ENCODE data around the gene LIMCH1.
A peak's percentile ranks its signal among the peaks of the same experiment; 100 is the strongest.
"Not testable (repeated sequence)": the region's sequence is repeated elsewhere in the genome, so short reads cannot be mapped to it uniquely, and the experiment has no call there.

LIMCH1 gene

DNA sequence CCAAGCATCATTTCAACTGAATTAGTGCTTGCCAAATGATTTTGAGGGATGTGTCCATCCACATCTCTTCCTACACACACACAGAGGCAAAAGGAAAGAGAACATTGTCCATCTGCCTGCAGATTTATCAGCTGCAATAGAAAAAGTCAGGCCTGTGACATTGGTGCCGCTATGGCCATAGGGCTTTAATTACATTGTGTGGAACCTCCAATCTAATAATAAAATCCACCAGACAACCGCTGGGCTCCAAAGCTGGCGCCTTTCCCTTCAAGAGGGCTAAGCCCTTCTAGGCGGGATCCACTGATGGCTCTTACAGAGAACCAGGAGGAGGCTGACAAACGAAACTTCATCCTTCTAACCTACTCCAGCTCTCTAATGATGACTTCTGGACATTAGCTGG, 150.0 kb downstream of the LIMCH1 start:
- DNase-seq, result no peak

DNA sequence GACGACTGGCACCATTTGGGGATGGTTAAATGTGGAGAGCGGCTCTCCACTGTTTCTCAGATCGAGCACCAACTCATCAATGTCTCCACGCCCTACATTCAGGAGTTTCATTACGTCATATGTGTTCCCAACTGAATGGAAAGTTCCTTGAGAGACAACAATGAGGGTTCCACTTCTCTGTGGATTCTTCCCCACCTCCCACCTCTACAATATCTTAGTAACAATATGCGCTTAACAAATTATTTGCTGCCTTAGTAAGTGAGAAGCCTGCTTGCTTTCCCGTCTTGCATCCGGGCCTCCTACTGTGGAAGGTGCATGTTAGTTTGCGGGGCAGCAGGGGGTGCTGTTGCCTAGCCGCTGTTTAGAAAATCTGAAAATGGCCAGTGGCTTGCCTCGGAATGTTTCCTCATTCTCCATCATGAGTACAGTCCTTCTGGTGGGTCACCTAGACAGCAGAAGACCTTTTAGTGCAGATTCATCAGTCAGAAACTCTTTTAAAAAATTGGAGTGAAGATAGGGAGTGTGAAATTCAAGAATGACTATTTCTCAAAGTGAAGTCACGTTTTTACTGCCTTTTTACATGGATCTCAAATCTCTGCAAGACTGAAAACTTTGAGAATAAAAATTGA, 154.9 kb downstream of the LIMCH1 start:
- DNase-seq, result peak; percentile 51

DNA sequence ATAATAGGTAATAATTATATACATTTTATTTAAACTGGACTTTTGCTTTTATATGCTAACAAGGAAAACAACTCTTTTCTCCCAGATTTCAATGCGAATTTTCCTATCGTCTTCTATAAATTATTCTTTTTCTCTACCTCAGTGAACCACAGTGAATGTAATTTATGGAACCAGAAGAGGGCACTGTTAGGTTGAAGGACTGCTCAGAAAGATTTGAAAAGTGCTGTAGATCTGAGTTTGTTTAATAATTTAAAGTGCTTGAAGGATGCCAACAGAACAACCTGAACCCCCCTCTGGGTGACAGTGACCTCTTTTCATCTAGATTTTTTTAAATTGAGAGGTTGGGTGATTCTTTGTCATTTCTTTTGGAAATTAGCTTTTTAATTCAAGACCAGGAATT, 155.7 kb downstream of the LIMCH1 start:
- DNase-seq, result peak; percentile 22

DNA sequence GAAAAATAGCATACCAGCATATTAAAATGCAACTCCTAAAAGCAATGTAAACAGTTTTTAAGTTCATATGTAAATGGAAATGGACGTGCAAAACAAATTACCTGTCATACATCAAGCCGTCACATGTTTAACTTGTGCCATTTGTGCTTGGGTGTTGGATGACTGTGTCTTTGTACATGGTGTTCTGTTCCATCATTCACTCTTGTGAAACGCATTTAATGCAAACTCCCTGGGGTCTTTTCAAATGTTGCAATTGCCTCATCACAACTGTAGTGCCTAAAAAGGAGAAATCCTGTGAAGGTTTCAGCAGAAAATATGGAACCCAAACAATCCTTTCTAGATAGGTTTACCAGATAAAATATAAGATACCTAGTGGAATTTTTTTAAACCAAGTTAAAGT, 158.2 kb downstream of the LIMCH1 start:
- DNase-seq, result no peak

DNA sequence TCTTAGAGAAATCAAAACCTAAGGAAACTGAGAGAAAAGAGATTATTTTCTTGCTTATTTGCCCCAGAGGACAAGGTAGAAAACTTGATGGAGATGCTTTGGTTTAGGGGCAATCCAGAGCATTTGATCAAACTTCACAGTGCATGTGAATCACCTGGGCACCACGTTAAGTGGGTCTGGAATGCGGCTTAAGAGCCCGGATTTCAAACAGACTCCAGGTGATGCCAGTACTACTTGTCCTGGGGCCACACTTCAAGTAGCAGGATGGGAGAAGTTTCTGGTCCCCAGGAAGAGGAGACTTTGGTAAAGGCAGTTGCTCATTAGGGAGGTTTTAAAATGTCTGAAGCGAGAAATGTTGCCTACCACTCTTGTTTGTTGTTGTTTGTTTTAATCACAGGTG, 158.8 kb downstream of the LIMCH1 start:
- no peak for DNase-seq

DNA sequence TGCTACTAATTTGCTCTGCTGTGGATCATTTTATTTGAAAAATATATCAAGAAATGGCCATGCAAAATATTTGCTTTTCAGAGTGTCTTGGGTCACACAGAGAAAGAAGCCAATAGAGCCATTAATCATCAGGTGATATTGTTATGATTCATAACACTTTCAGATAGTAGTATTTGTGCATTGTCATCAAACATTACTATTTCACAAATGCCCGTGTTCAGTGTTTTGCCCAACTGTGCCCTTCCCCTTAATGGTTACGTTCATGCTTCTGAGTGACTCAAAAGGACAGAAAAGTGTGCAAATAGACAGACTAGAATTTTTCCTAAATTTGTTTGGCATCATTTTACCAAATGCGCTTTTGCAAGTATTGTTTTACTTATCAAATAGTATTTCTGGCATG, 164.0 kb downstream of the LIMCH1 start:
- DNase-seq, result no peak

DNA sequence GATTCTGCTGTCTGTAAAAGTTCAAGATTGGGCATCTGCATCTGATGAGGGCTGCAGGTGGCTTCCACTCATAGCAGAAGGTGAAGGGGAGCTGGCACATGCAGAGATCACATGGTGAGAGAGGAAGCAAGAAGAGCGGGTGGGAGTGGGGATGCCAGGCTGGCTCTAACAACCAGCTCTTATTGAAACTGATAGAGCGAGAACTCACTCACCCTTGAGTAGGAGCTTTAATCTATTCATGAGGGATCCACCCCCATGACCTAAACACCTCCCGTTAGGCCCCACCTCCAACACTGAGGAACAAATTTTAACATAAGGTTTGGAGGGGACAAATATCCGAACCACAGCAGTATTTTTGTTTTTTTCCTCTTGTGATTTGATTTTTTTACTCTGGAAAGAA, 164.8 kb downstream of the LIMCH1 start:
- no peak for DNase-seq

DNA sequence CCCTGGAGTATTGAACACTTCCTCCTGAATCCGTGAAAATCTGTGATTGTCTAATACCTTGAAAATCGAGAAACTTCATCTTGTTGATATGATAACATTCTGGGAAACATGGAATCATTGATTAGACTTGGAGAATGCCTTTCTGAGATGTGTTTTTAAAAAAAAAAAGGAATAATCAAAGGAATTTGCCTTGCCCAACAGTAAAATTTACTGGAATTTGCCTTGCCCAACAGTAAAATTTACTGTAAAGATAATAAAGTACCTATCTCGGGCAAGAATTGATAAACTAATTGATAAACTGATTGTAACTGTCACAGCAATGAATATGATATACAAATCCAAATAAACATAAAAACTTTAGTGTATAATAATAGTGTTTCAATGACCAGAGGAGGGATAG, 165.8 kb downstream of the LIMCH1 start:
- no peak for DNase-seq

DNA sequence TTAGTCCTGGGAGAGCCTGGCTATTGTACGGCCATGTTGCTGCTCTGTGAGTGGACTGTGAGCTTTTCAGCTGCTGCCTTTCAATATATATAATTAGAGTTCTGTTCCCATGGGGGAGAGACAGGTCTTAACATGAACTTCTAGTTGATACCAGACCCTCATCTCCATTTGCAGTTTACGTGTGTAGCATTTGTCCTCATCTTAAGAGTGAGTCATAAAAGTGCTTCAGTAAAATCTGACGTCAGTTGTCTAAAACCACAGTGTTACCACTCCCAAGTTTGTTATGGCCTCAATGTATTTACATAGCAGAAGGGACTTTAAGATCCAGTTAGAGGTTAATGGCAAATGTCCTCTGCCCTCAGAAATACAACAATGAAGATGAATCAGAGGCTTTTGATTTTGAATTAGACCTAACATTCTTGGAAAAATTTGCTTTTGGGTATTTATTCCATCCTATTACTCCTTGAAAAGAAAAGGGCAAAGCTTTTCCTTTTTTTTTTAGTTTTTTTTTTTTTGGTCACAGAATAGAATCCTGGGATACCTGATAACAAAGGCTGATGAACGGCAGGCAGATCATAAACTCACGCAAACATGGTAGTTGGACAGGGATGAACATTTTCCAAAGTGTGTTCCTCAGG, 172.0 kb downstream of the LIMCH1 start:
- peak; percentile 60 for DNase-seq

DNA sequence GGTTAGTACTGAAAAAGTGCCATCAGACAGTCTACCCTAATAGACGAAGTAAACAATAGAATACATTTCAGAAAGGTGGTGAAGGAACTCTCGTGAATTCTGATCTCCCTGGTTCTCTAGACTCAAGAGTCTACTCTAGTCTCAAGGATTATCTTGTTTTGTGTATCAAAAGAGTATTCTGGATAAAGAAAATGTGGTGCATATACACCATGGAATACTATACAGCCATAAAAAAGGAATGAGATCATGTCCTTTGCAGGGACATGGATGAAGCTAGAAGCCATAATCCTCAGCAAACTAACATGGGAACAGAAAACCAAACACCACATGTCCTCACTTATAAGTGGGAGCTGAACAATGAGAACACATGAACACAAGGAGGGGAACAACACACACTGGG, 173.7 kb downstream of the LIMCH1 start:
- DNase-seq, result not testable (repeated sequence)

DNA sequence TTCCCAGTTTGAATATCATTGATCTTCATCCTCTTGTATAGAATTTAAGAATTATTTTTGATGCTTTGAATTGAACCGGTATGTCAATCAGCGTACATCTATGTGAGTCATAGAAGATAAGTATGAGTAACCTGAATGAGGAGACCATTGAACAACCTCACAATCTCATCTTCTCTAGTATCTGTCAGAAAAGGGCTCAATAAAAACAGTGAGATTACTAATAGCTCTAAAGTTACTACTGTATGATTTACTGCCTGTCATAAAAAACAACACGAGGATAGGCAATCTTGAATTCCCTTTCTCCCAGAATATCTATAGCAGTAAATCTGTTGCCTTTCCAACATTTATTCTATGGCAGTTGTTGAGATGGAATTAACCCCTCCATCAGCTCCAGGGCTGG, 174.5 kb downstream of the LIMCH1 start:
- no peak for DNase-seq

DNA sequence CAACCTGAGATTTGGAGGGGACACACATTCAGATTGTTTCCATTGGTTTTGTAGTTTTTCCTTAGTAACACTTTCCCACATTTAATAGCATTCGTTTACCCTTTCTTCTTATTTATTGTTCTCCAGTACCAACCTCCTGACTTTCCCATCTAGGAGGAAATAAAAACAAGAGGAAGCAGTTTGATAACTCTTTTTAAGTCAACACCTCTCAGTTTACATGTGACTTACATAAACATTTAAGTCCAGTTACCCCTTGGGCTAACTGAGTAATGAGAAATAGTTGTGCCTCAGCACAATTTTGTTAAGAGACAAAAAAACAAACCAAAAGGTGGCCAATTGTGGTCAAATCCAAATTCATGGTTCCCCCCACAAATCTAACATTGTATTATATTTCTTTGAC, 175.8 kb downstream of the LIMCH1 start:
- DNase-seq, result no peak

DNA sequence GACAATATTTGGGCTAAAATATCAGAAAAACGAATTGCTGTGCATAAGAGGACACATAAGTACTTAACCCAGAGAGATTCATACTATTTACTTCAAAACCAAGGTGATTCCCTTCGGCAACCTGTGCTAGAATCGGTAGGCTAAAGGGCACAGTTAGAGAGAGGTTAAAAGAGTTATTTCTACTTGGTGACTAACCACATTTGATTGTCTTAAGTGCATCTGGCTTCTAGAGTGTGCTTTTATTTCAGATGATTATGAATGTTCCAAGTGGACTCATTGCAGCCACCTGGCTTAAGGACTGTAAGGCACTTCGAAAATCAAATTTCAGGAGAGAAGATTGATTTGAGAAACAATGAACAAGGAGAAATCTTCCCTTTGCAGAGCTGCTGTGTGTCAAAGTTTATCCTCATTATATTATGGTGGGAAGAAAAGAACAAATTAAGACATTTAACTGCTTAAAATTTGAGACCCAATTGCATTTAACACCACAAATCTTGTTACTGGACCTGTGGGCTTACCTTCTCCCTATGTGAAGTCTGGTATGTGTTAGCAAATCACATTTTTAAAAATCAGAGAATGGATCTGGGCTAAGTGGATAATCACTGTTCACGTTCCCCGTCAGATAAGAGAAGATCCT, 176.5 kb downstream of the LIMCH1 start:
- DNase-seq, result no peak

DNA sequence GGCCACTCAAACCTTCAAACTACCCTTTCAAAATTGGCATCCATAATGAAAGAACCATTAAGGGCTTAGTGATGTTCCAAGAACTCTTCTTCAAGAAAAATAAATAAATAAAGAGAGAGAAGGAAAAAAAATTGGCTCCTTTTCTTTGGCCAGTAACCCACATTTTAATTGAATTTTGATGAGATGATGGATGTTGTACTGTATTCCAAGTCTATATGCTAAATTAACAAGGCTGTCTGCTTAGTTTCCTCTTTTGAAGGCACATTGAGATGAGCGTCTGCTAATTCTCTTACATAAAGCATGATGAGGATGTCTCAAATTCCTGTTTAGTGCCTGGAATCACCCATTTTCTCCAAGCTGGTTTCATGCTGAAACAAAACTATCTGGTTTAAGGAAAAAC, 177.2 kb downstream of the LIMCH1 start:
- no peak for DNase-seq

DNA sequence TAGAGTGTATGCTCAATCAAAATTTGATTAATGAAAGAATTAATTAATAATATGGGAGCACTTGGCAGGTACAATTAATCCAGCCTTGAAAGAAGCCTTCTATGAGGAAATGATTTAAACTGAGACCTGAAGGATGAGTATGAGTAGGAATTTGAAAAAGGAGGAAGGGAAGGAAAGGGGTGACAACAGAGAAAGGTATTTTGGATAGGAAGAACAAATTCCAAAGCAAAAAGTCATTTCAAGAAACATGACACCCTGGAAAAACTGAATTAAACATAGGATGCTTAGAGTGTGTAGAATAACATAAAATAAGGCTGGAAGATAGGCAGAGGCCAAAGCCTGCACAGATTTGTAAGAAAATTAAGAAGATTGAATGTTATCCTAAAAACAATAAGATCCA, 180.9 kb downstream of the LIMCH1 start:
- peak; percentile 75 for DNase-seq

DNA sequence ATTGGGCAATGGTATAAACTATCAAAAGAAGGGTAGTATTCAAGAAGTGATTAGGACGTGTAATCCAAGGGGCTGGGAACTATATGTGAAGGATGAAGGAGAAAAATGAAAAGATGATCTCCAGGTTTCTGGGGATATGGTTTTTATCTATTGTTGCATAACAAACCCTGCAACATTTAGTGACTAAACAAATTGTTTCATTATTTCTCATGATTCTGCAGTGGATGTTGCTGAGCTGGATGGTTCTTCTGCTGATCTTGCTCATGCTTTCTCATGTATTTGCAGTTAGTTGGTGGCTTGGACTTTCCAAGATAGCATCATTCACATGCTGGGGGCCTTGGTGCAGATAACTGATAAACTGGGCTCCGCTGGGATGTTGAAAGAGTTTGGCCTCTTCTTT, 181.5 kb downstream of the LIMCH1 start:
- peak; percentile 44 for DNase-seq

DNA sequence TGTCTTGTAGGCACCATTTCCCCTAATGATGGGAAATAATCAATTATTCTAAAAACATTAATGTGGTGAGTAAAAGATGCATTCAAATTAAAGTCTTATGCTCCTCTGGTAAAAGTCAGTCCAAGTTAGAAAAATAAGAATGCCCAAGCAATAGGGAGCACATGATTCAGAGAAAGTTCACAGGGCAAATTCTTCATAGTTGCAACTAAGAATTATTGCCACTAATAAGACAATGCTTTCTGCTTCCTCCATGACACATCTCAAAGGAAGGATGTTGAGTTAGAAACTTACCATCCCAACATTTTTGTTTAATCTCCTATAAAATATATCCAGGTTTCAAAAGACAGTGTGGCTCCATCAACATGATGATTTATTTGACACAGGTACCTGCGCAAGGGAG, 184.2 kb downstream of the LIMCH1 start:
- DNase-seq, result no peak

DNA sequence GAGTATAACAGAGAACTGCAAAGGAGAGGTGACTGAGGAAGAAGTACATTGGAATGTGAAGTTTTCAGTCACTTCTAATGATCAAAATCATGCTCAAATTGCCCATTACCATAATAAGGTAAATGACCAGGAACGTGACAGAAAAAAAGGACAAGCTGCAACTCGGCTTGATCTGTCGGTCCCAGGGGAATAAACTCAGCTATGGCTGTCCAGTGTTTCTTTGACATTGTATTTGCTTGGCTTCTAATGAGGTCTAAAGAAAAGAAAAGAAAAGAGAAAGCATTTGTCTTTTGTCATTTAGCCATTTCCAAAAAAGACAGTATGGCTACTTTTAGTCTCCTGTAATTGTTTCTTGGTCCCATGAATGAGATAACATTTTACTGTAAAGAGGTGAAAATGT, 185.3 kb downstream of the LIMCH1 start:
- no peak for DNase-seq

DNA sequence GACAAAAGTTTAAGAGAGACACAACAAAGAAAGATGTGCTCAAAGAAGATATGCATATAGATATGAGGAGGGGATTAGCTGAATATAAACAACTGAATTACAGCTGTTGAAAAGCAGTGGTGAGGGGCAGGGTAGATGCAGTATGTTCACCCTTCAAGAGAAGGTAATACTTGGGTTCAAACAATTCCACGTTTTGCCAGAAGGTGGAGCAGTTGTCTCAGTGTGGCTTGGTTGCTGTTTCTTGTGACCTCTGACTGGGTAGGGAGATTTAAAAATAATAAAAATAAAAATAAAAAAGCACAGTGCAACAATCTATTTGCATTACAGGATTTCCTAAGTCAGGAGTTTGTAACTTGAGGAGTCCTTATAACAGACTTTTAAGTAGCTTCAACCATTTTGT, 187.3 kb downstream of the LIMCH1 start:
- DNase-seq, result no peak

DNA sequence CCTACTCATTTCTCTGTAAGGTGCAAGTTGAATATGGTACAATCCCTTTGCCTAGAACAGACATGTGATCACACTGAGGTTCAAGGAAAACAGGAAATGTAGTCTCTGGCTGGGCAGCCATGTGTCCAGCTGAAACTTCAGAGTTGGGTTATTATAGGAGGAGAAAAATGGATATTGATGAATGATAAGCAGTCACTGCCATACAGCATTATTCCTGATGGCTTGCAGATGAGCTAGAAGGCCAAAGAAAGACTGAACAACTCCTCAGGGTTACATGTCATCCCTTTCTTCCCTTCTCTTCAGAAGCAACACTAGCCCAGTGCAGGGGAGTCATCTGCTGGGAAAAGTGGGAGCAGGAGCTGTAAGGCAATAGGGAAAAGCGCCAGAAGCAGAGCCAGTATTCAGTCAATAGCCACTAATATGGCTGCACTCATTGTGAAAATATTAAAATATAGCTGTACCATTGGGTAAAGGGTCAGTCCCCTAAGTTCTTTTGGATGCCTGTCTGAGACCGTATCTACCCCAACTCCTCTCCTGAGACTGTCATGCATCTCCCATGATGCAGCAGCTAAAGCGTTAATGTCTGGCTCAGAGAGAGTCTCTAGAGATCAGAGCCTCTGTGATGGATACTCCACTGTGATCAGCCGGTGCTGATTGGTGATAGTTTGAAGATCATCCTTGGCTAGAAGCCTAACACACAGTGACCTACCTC, 190.1 kb downstream of the LIMCH1 start:
- no peak for DNase-seq

DNA sequence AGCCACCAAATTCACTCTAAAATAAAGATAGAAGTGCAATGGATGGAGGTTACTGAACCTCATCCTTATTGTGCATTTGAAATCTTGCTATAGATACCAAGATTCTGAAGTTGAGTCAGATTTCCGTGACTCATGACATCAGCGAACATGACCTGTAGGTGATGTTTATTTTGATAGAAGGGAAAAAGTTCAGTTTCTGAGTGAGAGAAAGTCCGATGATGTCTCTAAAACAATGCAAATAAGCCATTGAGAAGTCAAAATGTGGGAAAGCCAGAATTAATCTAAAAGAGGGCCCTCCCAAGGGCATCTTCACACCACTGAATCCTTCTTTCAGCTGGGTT, 190.6 kb downstream of the LIMCH1 start:
- DNase-seq, result no peak

DNA sequence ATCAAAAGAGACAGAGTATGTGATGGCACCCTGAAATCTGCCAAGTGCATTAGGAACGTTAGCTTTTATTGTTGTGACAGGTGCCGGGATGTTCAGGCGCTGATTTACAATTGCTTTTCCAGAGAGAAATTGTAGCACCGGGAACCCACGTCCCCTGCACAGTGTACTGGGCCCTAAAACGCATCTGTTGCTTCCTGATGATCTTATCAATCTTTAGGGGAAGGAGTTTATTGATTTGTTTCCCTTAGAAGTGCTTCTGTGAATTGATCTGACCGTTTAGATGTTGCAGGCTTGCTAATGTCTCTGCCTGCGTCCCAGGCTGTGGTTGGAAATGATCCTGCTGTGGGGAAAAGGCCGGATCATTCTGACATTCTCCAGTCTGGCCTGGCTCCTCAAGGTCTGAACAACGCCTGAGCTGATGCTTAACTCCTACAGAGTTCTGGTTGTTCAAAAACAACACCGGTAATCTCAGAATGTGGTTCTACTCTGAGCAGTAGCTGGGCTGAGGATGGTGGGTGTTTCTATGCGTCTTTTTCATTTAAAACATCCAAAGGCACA, 193.7 kb downstream of the LIMCH1 start:
- no peak for DNase-seq

DNA sequence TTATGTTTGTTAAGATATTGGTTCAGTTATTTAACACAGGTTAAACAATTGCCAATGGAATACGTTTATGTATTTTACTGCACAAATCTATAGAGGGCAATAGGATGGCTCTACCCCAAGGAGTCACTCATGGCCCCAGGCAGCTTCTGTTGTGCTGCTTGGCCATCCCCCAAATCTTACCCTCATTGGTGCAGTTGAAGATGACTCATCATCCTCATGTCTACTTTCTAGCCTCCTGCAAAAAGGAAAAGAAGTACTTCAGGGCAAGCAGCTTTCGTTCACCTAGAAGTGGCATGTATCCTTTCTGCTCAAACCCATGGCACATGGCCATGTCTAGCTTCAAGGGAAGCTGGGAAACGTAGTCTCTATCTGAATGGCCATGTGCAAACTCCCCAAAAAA, 196.4 kb downstream of the LIMCH1 start:
- no peak for DNase-seq

DNA sequence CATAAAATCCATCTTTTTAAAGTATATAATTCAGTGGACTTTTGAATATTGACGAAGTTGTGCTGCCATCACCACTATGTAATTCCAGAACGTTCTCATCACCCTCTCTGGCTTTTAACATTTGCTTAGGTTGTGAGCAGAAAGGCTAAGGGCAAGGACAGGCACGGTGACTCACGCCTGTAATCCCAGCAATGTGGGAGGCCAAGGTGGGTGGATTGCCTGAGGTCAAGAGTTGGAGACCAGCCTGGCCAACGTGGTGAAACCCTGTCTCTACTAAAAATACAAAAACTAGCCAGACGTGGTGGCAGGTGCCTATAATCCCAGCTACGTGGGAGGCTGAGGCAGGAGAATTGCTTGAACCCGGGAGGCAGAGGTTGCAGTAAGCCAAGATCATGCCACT, 199.5 kb downstream of the LIMCH1 start:
- DNase-seq, result not testable (repeated sequence)
